DND-41 (cell line): ENCODE results near the gene MRPL14.

ENCODE experiments used
- ATAC-seq: fragments of 200-7000 bp; cut with Tn5 transposase; 3 replicates; pipeline ENCODE4 v1.9.1; 2021; ENCODE audit warnings: low read depth; ENCODE audit not compliant: insufficient read depth
- DNase-seq: peaks from one replicate; pipeline ENCODE4 v3.0.0-alpha.2; 2020
- H2AFZ ChIP-seq: 2 replicates; pipeline ENCODE4 v1.6.0; 2012; ENCODE audit warnings: low read depth, low read length
- H3K27ac ChIP-seq: 2 replicates; pipeline ENCODE4 v1.5.1; 2012; ENCODE audit warnings: low read length, inconsistent platforms
- H3K27me3 ChIP-seq: fragments of 200-600 bp; sonication (generic); 2 replicates; pipeline ENCODE4 v1.6.0; 2012; ENCODE audit warnings: low read length, mild to moderate bottlenecking, inconsistent platforms; ENCODE audit not compliant: insufficient read depth, poor library complexity
- H3K36me3 ChIP-seq: 2 replicates; pipeline ENCODE4 v1.5.1; 2012; ENCODE audit warnings: low read length, inconsistent platforms; ENCODE audit not compliant: insufficient read depth
- H3K4me1 ChIP-seq: 2 replicates; pipeline ENCODE4 v1.5.1; 2012; ENCODE audit warnings: mild to moderate bottlenecking, low read length; ENCODE audit not compliant: insufficient read depth
- H3K4me2 ChIP-seq: 2 replicates; pipeline ENCODE4 v1.6.0; 2012; ENCODE audit warnings: mild to moderate bottlenecking, moderate library complexity, low read length, inconsistent platforms; ENCODE audit not compliant: insufficient read depth
- H3K4me3 ChIP-seq, 2 experiments: fragments of 200-600 bp in 1 of 2; shearing (Covaris generic) in 1 of 2; 2 replicates each; pipeline ENCODE4 v1.5.1; 2012 to 2016; ENCODE audit warnings: inconsistent platforms in 2 of 2, low read length in 2 of 2, mild to moderate bottlenecking in 2 of 2, low read depth in 1 of 2, moderate library complexity in 1 of 2
- H3K79me2 ChIP-seq: 2 replicates; pipeline ENCODE4 v1.6.0; 2012; ENCODE audit warnings: low read length, inconsistent platforms; ENCODE audit not compliant: insufficient read depth
- H3K9ac ChIP-seq: 2 replicates; pipeline ENCODE4 v1.6.0; 2012; ENCODE audit warnings: low read depth, mild to moderate bottlenecking, inconsistent platforms, low read length, moderate library complexity
- H3K9me3 ChIP-seq: 2 replicates; pipeline ENCODE4 v1.5.1; 2012; ENCODE audit warnings: low read length, moderate library complexity, mild to moderate bottlenecking, inconsistent platforms; ENCODE audit not compliant: insufficient read depth, severe bottlenecking
- H4K20me1 ChIP-seq: 2 replicates; pipeline ENCODE4 v1.6.0; 2012; ENCODE audit warnings: low read length; ENCODE audit not compliant: insufficient read depth
- EZH2 ChIP-seq: IDR thresholded peaks from 3 replicates; pipeline ENCODE4 v1.6.1; 2012; ENCODE audit warnings: borderline replicate concordance, low read depth, mild to moderate bottlenecking, moderate library complexity, low read length, inconsistent platforms; ENCODE audit not compliant: severe bottlenecking
- TF ChIP-seq, protein P1 (sequence below): IDR thresholded peaks from 2 replicates; pipeline ENCODE4 v1.5.1; 2012; ENCODE audit warnings: borderline replicate concordance, low read length, moderate library complexity, mild to moderate bottlenecking; ENCODE audit not compliant: poor library complexity, severe bottlenecking; ENCODE audit errors: extremely low read depth

MRPL14 gene

DNA sequence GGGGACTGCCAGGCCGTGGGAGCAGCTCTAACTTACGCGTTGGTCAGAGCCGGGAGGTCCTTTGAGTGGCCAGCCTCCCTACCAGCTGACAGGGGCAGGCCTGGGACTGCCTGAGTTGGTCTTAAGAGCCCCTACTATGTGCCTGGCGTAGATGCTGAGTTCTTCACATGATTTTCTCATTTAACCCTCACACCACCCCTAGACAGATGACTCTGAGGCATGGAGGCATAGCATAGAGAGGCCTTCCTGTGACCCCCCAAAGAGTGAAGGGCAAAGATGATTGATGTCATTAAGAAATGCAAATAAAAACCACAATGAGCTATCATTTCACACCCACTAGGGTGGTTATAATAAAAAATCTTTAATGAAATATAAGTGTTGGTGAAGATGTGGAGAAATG is 36.8 kb downstream of the MRPL14 start:
- TF ChIP-seq, protein P1, sequence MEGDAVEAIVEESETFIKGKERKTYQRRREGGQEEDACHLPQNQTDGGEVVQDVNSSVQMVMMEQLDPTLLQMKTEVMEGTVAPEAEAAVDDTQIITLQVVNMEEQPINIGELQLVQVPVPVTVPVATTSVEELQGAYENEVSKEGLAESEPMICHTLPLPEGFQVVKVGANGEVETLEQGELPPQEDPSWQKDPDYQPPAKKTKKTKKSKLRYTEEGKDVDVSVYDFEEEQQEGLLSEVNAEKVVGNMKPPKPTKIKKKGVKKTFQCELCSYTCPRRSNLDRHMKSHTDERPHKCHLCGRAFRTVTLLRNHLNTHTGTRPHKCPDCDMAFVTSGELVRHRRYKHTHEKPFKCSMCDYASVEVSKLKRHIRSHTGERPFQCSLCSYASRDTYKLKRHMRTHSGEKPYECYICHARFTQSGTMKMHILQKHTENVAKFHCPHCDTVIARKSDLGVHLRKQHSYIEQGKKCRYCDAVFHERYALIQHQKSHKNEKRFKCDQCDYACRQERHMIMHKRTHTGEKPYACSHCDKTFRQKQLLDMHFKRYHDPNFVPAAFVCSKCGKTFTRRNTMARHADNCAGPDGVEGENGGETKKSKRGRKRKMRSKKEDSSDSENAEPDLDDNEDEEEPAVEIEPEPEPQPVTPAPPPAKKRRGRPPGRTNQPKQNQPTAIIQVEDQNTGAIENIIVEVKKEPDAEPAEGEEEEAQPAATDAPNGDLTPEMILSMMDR, result no peak
- TF ChIP-seq EZH2, result no peak
- Histone ChIP-seq H3K27me3 (no peaks in the 10 kb centered on the region), H3K36me3 (peaks cover 10% of the 10 kb centered on the region), H3K9me3 (no peaks in the 10 kb centered on the region), H3K27ac (no peak overlapping the region), H2AFZ (no peak overlapping the region), H3K4me1 (no peaks in the 10 kb centered on the region), H3K9ac (no peak overlapping the region), H4K20me1 (0 out of 2 replicates have a peak, but pooled peaks cover 5% of the 10 kb centered on the region), H3K4me3 (no peak overlapping the region), H3K4me2 (no peak overlapping the region), H3K79me2 (no peaks in the 10 kb centered on the region)
- ATAC-seq, result no peak
- no peak for DNase-seq

DNA sequence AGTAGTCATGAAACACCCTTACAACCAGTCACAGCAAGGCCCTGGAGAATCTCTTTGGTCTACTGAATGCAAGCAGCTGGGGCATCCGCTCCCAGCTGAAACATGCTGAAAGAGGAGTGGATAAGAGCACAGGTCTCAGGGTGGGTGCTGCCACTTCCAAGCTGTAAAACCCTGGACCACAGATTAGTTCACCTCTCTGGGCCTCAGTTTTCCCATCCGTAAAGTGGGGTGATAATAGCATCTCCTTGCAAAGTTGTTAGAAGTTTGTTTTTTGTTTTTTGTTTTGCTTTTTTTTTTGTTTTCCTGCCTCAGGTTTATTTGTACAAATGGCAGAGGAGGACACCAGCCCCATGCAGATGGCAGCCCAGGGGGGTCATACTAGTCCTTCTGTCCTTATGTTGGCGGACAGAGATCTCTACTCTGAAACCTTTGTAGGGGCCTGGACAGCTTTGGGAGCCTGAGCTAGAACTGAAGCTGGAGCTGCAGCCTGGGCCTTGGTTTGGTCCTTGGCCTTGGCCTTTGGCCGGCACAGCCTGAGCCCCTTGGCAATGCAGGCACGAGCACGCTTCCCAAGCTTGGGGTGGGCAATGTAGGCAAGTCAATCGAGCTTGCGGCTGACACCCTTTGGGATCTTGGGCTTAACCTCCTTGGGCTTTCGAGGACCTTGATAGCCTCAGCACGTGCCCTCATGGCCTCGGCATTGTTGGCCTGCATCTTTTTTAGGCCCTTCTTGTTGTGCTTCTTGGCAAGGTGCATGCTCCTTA is 38.2 kb downstream of the MRPL14 start:
- no peak overlapping the region for H3K9ac ChIP-seq
- H3K27me3 ChIP-seq, result no peaks in the 10 kb centered on the region
- no peaks in the 10 kb centered on the region for H3K79me2 ChIP-seq
- TF ChIP-seq EZH2, result no peak
- TF ChIP-seq, protein P1, result no peak
- no peaks in the 10 kb centered on the region for H3K4me1 ChIP-seq
- no peak overlapping the region for H2AFZ ChIP-seq
- ATAC-seq, result no peak
- H3K9me3 ChIP-seq, result no peaks in the 10 kb centered on the region
- H4K20me1 ChIP-seq, result peaks cover 8% of the 10 kb centered on the region
- H3K4me3 ChIP-seq, result no peak overlapping the region
- no peak overlapping the region for H3K4me2 ChIP-seq
- no peak for DNase-seq
- H3K27ac ChIP-seq, result no peak overlapping the region
- H3K36me3 ChIP-seq, result peaks cover 5% of the 10 kb centered on the region; the same call in 1 of the 2 replicates

DNA sequence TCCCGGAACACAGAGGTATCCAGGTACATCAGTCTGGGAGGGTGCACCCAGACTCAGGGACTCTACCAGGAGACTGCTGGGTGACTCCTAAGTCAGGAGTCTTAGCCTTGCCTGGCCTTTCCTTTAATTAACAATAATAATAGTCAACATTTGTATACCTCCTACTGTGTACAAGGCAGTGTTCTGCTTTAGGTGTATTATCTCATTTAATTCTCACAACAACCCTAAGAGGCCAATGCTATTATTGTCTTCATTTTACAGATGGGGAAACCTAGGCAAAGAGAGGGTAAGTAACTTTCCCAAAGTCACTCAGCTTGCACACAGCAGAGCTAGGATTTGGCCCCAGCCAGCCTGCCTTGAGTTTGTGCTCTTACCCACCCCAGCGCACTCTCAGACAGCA is 39.6 kb downstream of the MRPL14 start:
- no peak overlapping the region for H3K9ac ChIP-seq
- H4K20me1 ChIP-seq, result peaks cover 10% of the 10 kb centered on the region
- no peak for DNase-seq
- no peaks in the 10 kb centered on the region for H3K79me2 ChIP-seq
- peaks cover 5% of the 10 kb centered on the region; the same call in 1 of the 2 replicates for H3K36me3 ChIP-seq
- ATAC-seq, result no peak
- no peak overlapping the region for H2AFZ ChIP-seq
- TF ChIP-seq EZH2, result no peak
- TF ChIP-seq, protein P1, result no peak
- H3K27ac ChIP-seq, result no peak overlapping the region
- no peak overlapping the region for H3K4me2 ChIP-seq
- no peaks in the 10 kb centered on the region for H3K27me3 ChIP-seq
- H3K9me3 ChIP-seq, result no peaks in the 10 kb centered on the region
- no peak overlapping the region for H3K4me3 ChIP-seq
- H3K4me1 ChIP-seq, result no peaks in the 10 kb centered on the region
